Colonic mucosa (tissue), 4 donors: ENCODE results near the gene ITCH. TPM values are rescaled to one million over a fixed set of nuclear protein-coding genes. Genes with fewer than 3 reads are reported as not detected.

Experiments used
- DNase-seq: peaks from one replicate; pipeline ENCODE4 v3.0.0-alpha.2; 2020
- H3K27ac ChIP-seq: fragments of 200-600 bp; one replicate; pipeline ENCODE4 v1.8.0; 2021
- H3K27me3 ChIP-seq: fragments of 200-600 bp; one replicate; pipeline ENCODE4 v1.8.0; 2021
- H3K36me3 ChIP-seq: fragments of 200-600 bp; one replicate; pipeline ENCODE4 v1.8.0; 2021
- H3K4me1 ChIP-seq: fragments of 200-600 bp; one replicate; pipeline ENCODE4 v1.8.0; 2021; ENCODE audit warnings: mild to moderate bottlenecking
- H3K4me3 ChIP-seq: fragments of 200-600 bp; one replicate; pipeline ENCODE4 v1.8.0; 2021
- H3K9ac ChIP-seq, 2 donors: one replicate each; pipeline ENCODE4 v1.7.0; 2013; ENCODE audit warnings: control low read depth in 2 of 2, low read depth in 2 of 2, low read length in 2 of 2
- H3K9me3 ChIP-seq: fragments of 200-600 bp; one replicate; pipeline ENCODE4 v1.8.0; 2021
- CTCF ChIP-seq: fragments of 200-600 bp; IDR thresholded peaks from one replicate; pipeline ENCODE4 v1.8.0; 2022; ENCODE audit warnings: antibody characterized with exemption, mild to moderate bottlenecking
- intact Hi-C: fragments of 100-400 bp; cut with DNase I; formaldehyde crosslinking; loops from one replicate; pipeline ENCODE4 v1.14.1; 2022
- total RNA-seq, 2 donors: library from RNA; stranded (reverse); fragmentation: NEBNext Ultra II Directional in 1 of 2; extraction: Animal tissue kit (Norgen Biotek cat#: 25700) in 1 of 2; gene quantifications; one replicate each; pipeline ENCODE4 v1.2.1, GENCODE V29; 2021
- donor health status: healthy.
- donor health status: DM: no; HTN: no; CAD: no.
- donor health status: DM: no; HTN: no; CAD: no.

Gene ITCH
- total RNA-seq, 2 donors from 2014 or later: 50.0 to 71.4 TPM

- intact Hi-C loops: no loop called here
- peak; percentile 76 for TF ChIP-seq CTCF
- Histone ChIP-seq H3K4me1 (peaks cover 5% of the 10 kb centered on the region), H3K27me3 (no peaks in the 10 kb centered on the region), H3K36me3 (peaks cover 24% of the 10 kb centered on the region), H3K27ac (no peak overlapping the region), H3K4me3 (no peak overlapping the region), H3K9me3 (no peaks in the 10 kb centered on the region), H3K9ac (no peak overlapping the region)
- DNase-seq: peak; percentile 61
Measured at GRCh38 chr20:34538671-34539123, 175.6 kb downstream of the ITCH start.

GRCh38 chr20:34539756-34540155 lies 176.7 kb downstream of the ITCH start:
- no peaks in the 10 kb centered on the region for H3K9me3 ChIP-seq
- H3K27ac ChIP-seq: no peak overlapping the region
- TF ChIP-seq CTCF: no peak
- peaks cover 9% of the 10 kb centered on the region for H3K4me1 ChIP-seq
- H3K4me3 ChIP-seq: no peak overlapping the region
- no peak overlapping the region for H3K9ac ChIP-seq
- H3K36me3 ChIP-seq: peaks cover 18% of the 10 kb centered on the region
- H3K27me3 ChIP-seq: no peaks in the 10 kb centered on the region
- intact Hi-C loops: no loop called here
- no peak for DNase-seq

GRCh38 chr20:34540596-34541263 lies 177.7 kb downstream of the ITCH start:
- Histone ChIP-seq H3K27me3 (no peaks in the 10 kb centered on the region), H3K36me3 (peaks cover 8% of the 10 kb centered on the region), H3K4me3 (no peak overlapping the region), H3K4me1 (peaks cover 9% of the 10 kb centered on the region), H3K27ac (no peak overlapping the region), H3K9me3 (no peaks in the 10 kb centered on the region), H3K9ac (no peak overlapping the region)
- TF ChIP-seq CTCF: no peak
- no peak for DNase-seq
- intact Hi-C loops: no loop called here

GRCh38 chr20:34541264-34541901 lies 178.3 kb downstream of the ITCH start:
- Histone ChIP-seq H3K9me3 (no peaks in the 10 kb centered on the region), H3K27ac (no peak overlapping the region), H3K27me3 (no peaks in the 10 kb centered on the region), H3K9ac (no peak overlapping the region), H3K4me3 (no peak overlapping the region), H3K4me1 (peaks cover 9% of the 10 kb centered on the region), H3K36me3 (peaks cover 4% of the 10 kb centered on the region)
- TF ChIP-seq CTCF: no peak
- intact Hi-C loops: no loop called here
- DNase-seq: no peak

- peaks cover 4% of the 10 kb centered on the region for H3K36me3 ChIP-seq
- intact Hi-C loops: no loop called here
- no peak for DNase-seq
- H3K9me3 ChIP-seq: no peaks in the 10 kb centered on the region
- peaks cover 9% of the 10 kb centered on the region for H3K4me1 ChIP-seq
- no peak for TF ChIP-seq CTCF
- H3K27ac ChIP-seq: no peak overlapping the region
- H3K9ac ChIP-seq: no peak overlapping the region
- H3K27me3 ChIP-seq: no peaks in the 10 kb centered on the region
- no peak overlapping the region for H3K4me3 ChIP-seq
Measured at GRCh38 chr20:34541917-34542316, 178.8 kb downstream of the ITCH start.
